Upper lobe of left lung (tissue), 6 donors: ENCODE results near the gene ARHGAP15. TPM values are rescaled to one million over a fixed set of nuclear protein-coding genes. Genes with fewer than 3 reads are reported as not detected.

Experiments used
- ATAC-seq, 2 donors: fragments of 200-7000 bp; cut with Tn5 transposase; one replicate each; pipeline ENCODE4 v1.9.1; 2022; ENCODE audit warnings: mild to moderate bottlenecking in 2 of 2, moderate library complexity in 2 of 2; ENCODE audit not compliant: low FRiP score in 2 of 2
- DNase-seq, 2 donors: peaks; one replicate each; pipeline ENCODE4 v3.0.0-alpha.2; 2019 to 2020
- H3K27ac ChIP-seq, 4 donors: fragments of 200-600 bp; sonication (generic); one replicate each; pipeline ENCODE4 v1.5.1; 2016 to 2019
- H3K27me3 ChIP-seq, 4 donors: fragments of 200-600 bp; sonication (generic); one replicate each; pipeline ENCODE4 v1.5.1; 2017 to 2019
- H3K36me3 ChIP-seq, 4 donors: fragments of 200-600 bp; sonication (generic); one replicate each; pipeline ENCODE4 v1.5.1; 2016 to 2019
- H3K4me1 ChIP-seq, 4 donors: fragments of 200-600 bp; sonication (generic); one replicate each; pipeline ENCODE4 v1.5.1; 2018 to 2019
- H3K4me3 ChIP-seq, 4 donors: fragments of 200-600 bp; sonication (generic); one replicate each; pipeline ENCODE4 v1.5.1; 2017 to 2019; ENCODE audit warnings: mild to moderate bottlenecking in 2 of 4, moderate library complexity in 1 of 4
- H3K9me3 ChIP-seq, 4 donors: fragments of 200-600 bp; sonication (generic); one replicate each; pipeline ENCODE4 v1.5.1; 2018 to 2019
- EP300 ChIP-seq, 4 donors: sonication (generic); formaldehyde crosslinking; IDR thresholded peaks; one replicate each; pipeline ENCODE4 v1.5.1; 2017; ENCODE audit warnings: antibody characterized with exemption in 4 of 4, control low read depth in 2 of 4
- POLR2A ChIP-seq, 4 donors: fragments of 450-650 bp; IDR thresholded peaks; one replicate each; pipeline ENCODE4 v1.5.1; 2016 to 2017; ENCODE audit warnings: antibody characterized with exemption in 4 of 4, mild to moderate bottlenecking in 2 of 4
- POLR2AphosphoS5 ChIP-seq, 2 donors: sonication (generic); formaldehyde crosslinking; IDR thresholded peaks; one replicate each; pipeline ENCODE4 v1.5.1; 2017; ENCODE audit warnings: antibody characterized with exemption in 2 of 2
- WGBS, 2 donors: methylation state at CpG; one replicate each; pipeline ENCODE4 v1.1.5; 2017 to 2018; 5-methylcytosine and 5-hydroxymethylcytosine counted together
- total RNA-seq, 6 donors: library from RNA; depleted of rRNA in 4 of 6; stranded (reverse); fragments of >200 nt in 4 of 6; gene quantifications; one replicate each; pipeline versions ENCODE4 v1.1.0 to v1.2.1, GENCODE V29; 2016 to 2021
- TF ChIP-seq, protein P1 (sequence below), 6 experiments: fragments of 450-650 bp in 4 of 6; fragments of 200-600 bp in 2 of 6; sonication (generic) in 2 of 6; IDR thresholded peaks; one replicate each; pipeline ENCODE4 v1.5.1; 2016 to 2019; ENCODE audit warnings: antibody characterized with exemption in 6 of 6
- donor health status: DM: no; HTN: no; CAD: no; lungs with moderate emphysema.
- donor health status: DM: no; HTN: yes; CAD: no; lungs with severe emphysema.

The ARHGAP15 gene
- total RNA-seq, 6 donors from 2014 or later: 11.9 to 57.6 (median 17.5) TPM

DNA sequence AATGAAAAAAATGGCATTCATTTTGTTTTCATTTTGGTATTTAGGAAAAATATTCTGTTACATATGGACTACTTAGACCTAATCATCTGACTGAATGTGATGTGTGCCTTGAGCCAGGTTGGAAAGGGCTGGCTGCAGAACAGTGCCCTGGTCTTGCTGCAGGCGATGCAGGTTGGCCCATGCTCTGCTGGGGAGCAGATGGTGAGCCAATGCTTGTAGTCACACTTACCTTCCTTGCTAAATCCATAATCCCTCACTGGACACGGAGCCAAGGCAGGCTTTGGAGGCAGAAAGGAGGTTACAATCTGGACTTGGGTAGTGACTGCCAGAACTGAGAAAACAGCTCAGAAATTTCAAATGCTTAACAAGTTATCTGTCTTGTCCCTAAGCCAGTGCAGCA lies 228.7 kb downstream of the ARHGAP15 start:
- no peaks in the 10 kb centered on the region for H3K4me1 ChIP-seq
- WGBS, 2 donors: 71 to 86% methylated on average over 2 of the region's 2 CpGs
- no peaks in the 10 kb centered on the region for H3K27me3 ChIP-seq
- no peak for TF ChIP-seq POLR2A (IDR thresholded peaks at IDR 0.05)
- no peak overlapping the region for H3K4me3 ChIP-seq
- H3K27ac ChIP-seq: no peak overlapping the region
- ATAC-seq (no peak), DNase-seq (peak in 1 of 2 donors; percentile 5)
- H3K9me3 ChIP-seq: no peaks in the 10 kb centered on the region
- no peaks in the 10 kb centered on the region for H3K36me3 ChIP-seq

DNA sequence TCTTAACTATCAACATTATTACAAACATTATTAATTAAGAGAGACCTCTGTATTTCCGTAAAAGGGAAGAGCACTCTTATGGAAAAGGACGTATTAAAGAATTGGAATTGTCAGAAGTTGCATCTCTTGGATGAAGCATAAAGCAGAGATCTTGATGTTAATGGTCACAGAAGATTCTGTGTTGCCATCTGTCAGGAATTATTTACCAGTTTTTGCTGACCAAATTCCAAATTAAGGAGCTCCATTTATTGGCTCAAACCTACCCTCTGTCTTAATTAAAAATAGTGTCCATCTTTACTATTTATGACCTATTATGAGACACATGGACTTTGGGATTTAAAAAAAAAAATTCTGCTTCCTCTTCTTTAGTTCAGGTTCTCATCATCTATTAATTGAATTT lies 232.1 kb downstream of the ARHGAP15 start:
- Histone ChIP-seq H3K36me3 (no peaks in the 10 kb centered on the region), H3K9me3 (no peaks in the 10 kb centered on the region), H3K27ac (no peak overlapping the region), H3K4me3 (no peak overlapping the region), H3K4me1 (no peaks in the 10 kb centered on the region), H3K27me3 (no peaks in the 10 kb centered on the region)
- no peak for TF ChIP-seq POLR2A (IDR thresholded peaks at IDR 0.05)
- no peak for TF ChIP-seq EP300 (IDR thresholded peaks at IDR 0.05)
- TF ChIP-seq POLR2AphosphoS5 (IDR thresholded peaks at IDR 0.05): no peak
- TF ChIP-seq, protein P1, sequence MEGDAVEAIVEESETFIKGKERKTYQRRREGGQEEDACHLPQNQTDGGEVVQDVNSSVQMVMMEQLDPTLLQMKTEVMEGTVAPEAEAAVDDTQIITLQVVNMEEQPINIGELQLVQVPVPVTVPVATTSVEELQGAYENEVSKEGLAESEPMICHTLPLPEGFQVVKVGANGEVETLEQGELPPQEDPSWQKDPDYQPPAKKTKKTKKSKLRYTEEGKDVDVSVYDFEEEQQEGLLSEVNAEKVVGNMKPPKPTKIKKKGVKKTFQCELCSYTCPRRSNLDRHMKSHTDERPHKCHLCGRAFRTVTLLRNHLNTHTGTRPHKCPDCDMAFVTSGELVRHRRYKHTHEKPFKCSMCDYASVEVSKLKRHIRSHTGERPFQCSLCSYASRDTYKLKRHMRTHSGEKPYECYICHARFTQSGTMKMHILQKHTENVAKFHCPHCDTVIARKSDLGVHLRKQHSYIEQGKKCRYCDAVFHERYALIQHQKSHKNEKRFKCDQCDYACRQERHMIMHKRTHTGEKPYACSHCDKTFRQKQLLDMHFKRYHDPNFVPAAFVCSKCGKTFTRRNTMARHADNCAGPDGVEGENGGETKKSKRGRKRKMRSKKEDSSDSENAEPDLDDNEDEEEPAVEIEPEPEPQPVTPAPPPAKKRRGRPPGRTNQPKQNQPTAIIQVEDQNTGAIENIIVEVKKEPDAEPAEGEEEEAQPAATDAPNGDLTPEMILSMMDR (IDR thresholded peaks at IDR 0.05): no peak
- DNase-seq (no peak), ATAC-seq (no peak)
- WGBS, 2 donors: 97 to 99% methylated on average over 2 of the region's 2 CpGs

GRCh38 chr2:143371616-143372015 lies 242.4 kb downstream of the ARHGAP15 start:
- no peaks in the 10 kb centered on the region for H3K27me3 ChIP-seq
- ATAC-seq (no peak), DNase-seq (no peak)
- no peaks in the 10 kb centered on the region for H3K4me1 ChIP-seq
- TF ChIP-seq, protein P1 (IDR thresholded peaks at IDR 0.05): no peak
- H3K4me3 ChIP-seq: no peak overlapping the region
- no peaks in the 10 kb centered on the region for H3K36me3 ChIP-seq
- H3K27ac ChIP-seq: no peak overlapping the region
- H3K9me3 ChIP-seq: no peaks in the 10 kb centered on the region
- WGBS, 2 donors: 72 to 78% methylated on average over 2 of the region's 2 CpGs

- no peak for ATAC-seq
- Histone ChIP-seq H3K27me3 (no peaks in the 10 kb centered on the region), H3K9me3 (no peaks in the 10 kb centered on the region), H3K27ac (no peak overlapping the region), H3K4me1 (no peaks in the 10 kb centered on the region), H3K36me3 (no peaks in the 10 kb centered on the region), H3K4me3 (no peak overlapping the region)
- no peak for DNase-seq
- 49 to 56% methylated on average over 3 of the region's 3 CpGs for WGBS, 2 donors
- TF ChIP-seq, protein P1 (IDR thresholded peaks at IDR 0.05): no peak
- no peak for TF ChIP-seq POLR2AphosphoS5 (IDR thresholded peaks at IDR 0.05)
- no peak for TF ChIP-seq POLR2A (IDR thresholded peaks at IDR 0.05)
- TF ChIP-seq EP300 (IDR thresholded peaks at IDR 0.05): no peak
Measured at GRCh38 chr2:143375384-143375880, 246.2 kb downstream of the ARHGAP15 start.

DNA sequence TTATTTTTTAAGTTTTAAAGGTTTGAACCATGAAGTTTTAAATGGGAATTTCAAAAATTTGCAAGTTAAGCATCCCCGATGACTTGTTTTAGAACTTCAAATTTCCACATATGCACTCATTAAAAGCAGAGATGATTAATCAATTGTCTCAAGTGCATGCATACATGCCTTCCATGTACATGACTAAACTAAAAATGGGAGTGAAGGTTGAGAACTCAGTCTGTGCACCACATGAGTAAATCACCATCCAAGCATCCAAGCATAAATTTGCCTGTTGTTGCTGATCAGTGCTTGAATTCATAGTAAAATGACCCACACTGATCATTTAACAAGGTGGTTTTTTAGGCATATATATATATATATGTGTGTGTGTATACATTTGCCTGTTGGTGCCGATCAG lies 249.8 kb downstream of the ARHGAP15 start:
- TF ChIP-seq EP300 (IDR thresholded peaks at IDR 0.05) (no peak), POLR2A (IDR thresholded peaks at IDR 0.05) (no peak), POLR2AphosphoS5 (IDR thresholded peaks at IDR 0.05) (no peak)
- TF ChIP-seq, protein P1 (IDR thresholded peaks at IDR 0.05): no peak
- no peak overlapping the region for H3K4me3 ChIP-seq
- H3K27ac ChIP-seq: no peak overlapping the region
- H3K9me3 ChIP-seq: no peaks in the 10 kb centered on the region
- WGBS, 2 donors: 98 to 100% methylated on average over 2 of the region's 2 CpGs
- ATAC-seq (no peak), DNase-seq (no peak)
- H3K36me3 ChIP-seq: no peaks in the 10 kb centered on the region
- H3K4me1 ChIP-seq: no peaks in the 10 kb centered on the region
- H3K27me3 ChIP-seq: no peaks in the 10 kb centered on the region
